Fibroblast of villous mesenchyme (primary cell): ENCODE results near the gene ACTN3. TPM values are rescaled to one million over a fixed set of nuclear protein-coding genes. Genes with fewer than 3 reads are reported as not detected.
"Not testable (repeated sequence)": the region's sequence is repeated elsewhere in the genome, so short reads cannot be mapped to it uniquely, and the experiment has no call there.

Source experiments
- DNase-seq: peaks from one replicate; pipeline ENCODE4 v3.0.0-alpha.2; 2010; ENCODE audit warnings: low read depth
- H3K4me3 ChIP-seq: 2 replicates; pipeline ENCODE4 v1.5.1; 2011; ENCODE audit warnings: low read depth, mild to moderate bottlenecking, low read length
- CTCF ChIP-seq: IDR thresholded peaks from 2 replicates; pipeline ENCODE4 v1.5.1; 2012; ENCODE audit warnings: low read depth, mild to moderate bottlenecking, low read length; ENCODE audit not compliant: insufficient read depth
- total RNA-seq: library from RNA; depleted of rRNA; stranded (reverse); fragments of >200 nt; gene quantifications from 2 replicates; pipeline ENCODE4 v1.2.3, GENCODE V29; 2012

The ACTN3 gene
- total RNA-seq, 1 donor: not detected

- peak; percentile 59 for TF ChIP-seq CTCF
- DNase-seq: peak; percentile 53
- no peak overlapping the region for H3K4me3 ChIP-seq
These were observed 3.2 kb upstream of the ACTN3 start for GRCh38 chr11:66543263-66544107.

GRCh38 chr11:66544952-66545351, 1.8 kb upstream of the ACTN3 start:
- DNase-seq: not testable (repeated sequence)
- peak overlapping the region; percentile 68 for H3K4me3 ChIP-seq

GRCh38 chr11:66545701-66546367, 869 bp upstream of the ACTN3 start, which contains the start of gene ZDHHC24:
ZDHHC24 (minus strand) TSS chr11:66546048; CDS start chr11:66546003, 45 bp downstream.
- DNase-seq: peak; percentile 98
- no peak for TF ChIP-seq CTCF
- H3K4me3 ChIP-seq: peak within 1 kb of the TSS; percentile 68

GRCh38 chr11:66546966-66547661, 411 bp downstream of the ACTN3 start:
- H3K4me3 ChIP-seq: no peak overlapping the region
- no peak for TF ChIP-seq CTCF
- DNase-seq: no peak

GRCh38 chr11:66547662-66548009, 933 bp downstream of the ACTN3 start:
- TF ChIP-seq CTCF: no peak
- DNase-seq: no peak

GRCh38 chr11:66548041-66548440, 1.3 kb downstream of the ACTN3 start:
- TF ChIP-seq CTCF: no peak
- no peak for DNase-seq
- H3K4me3 ChIP-seq: no peak overlapping the region

More at GRCh38 chr11:66547662-66548009, 933 bp downstream of the ACTN3 start:
- H3K4me3 ChIP-seq: no peak overlapping the region
